Fibroblast of skin of back (primary cell): ENCODE results near the gene NDST4. TPM values are rescaled to one million over a fixed set of nuclear protein-coding genes. Genes with fewer than 3 reads are reported as not detected.
A peak's percentile ranks its signal among the peaks of the same experiment; 100 is the strongest.

Experiments
- DNase-seq: peaks from one replicate; pipeline ENCODE4 v3.0.0-alpha.2; 2013
- polyA plus RNA-seq, 2 experiments: library from polyadenylated mRNA; unstranded; fragments of 120-200 nt; gene quantifications; one replicate each; pipeline ENCODE4 v1.2.1, GENCODE V29; 2013; ENCODE audit not compliant: insufficient read length in 2 of 2

The NDST4 gene
- polyA plus RNA-seq (2013, experiment 1 of 2; ENCODE audit: insufficient read length): not detected
- polyA plus RNA-seq (2013, experiment 2 of 2; ENCODE audit: insufficient read length): not detected

DNA sequence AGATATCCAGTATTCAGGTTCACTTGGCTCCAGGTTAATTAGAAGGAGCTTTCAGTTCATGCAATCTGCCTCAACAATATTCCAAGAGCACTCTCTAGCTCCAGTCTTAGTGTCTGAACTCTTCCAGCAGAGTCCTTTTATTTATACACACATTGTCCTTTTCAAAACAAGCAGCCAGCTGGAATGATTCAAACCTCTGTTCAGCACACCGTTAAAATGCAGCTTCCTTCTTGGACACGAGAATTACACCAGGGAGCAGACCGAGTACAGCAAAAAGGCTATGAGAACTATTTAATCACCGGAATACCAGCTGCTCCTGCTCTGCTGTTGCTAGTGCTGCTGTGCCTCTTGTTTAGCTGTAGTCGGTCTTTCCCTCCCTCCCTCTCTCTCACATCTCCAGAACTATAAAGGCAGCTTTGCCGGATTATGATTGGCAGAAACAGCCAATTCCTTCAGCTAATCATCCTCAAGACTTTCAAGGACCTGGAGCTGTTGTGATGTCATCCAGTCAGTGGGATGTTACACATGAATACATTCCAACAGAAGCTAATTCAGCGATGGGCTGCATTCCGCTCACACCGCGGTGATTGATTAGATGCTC is at the start of gene NDST4:
TSS of gene NDST4 (minus strand) at position 115 of the 601 bp plus-strand sequence. CDS start 36,584 bp downstream, outside the sequence.
- peak; percentile 39 for DNase-seq

- peak; percentile 66 for DNase-seq
Observed at GRCh38 chr4:115159141-115159540, 45.7 kb upstream of the NDST4 start.

DNA sequence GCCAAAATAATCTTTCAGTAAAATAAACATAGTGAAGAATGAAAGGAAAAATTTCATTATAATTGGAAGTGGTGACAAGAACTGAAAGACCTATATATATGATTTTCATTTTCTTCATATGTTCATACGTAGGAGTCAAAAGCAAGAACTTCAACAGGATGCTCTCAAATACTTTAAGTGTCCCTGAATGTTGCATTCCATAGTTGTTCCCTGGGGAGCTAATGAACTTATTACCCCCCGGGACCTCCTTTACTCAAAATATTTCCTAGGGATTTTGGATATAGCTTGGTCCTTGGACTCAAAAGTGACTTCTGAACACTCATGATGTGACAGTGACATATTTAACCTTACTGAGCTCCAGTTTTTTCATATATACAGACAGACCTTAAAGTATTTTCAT is 44.9 kb upstream of the NDST4 start:
- DNase-seq: peak; percentile 62

DNA sequence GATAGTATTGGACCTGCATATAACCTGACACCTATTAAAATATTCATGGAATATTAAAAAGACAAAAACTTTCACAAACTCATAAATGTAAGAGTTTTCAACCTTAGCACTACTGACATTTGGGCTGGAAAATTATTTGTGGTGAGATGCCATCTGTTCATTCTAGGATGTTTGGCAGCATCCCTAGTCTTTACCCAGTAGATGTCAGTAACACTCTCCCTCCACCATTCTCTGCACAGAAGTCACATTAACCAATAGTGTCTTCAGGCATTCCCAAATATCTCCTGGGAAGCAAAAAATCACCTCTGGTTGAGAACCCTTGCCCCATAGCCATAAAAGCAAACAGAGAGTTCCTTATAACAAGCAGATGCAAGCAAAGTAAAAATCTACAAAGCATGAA is 41.4 kb upstream of the NDST4 start:
- DNase-seq: peak; percentile 23

- DNase-seq: no peak
Observed at GRCh38 chr4:115152965-115153364, 39.5 kb upstream of the NDST4 start.

GRCh38 chr4:115152081-115152480 is 38.7 kb upstream of the NDST4 start:
- DNase-seq: no peak

GRCh38 chr4:115149106-115149505 is 35.7 kb upstream of the NDST4 start:
- no peak for DNase-seq

- no peak for DNase-seq
Observed at GRCh38 chr4:115145393-115146160, 32.2 kb upstream of the NDST4 start.

DNA sequence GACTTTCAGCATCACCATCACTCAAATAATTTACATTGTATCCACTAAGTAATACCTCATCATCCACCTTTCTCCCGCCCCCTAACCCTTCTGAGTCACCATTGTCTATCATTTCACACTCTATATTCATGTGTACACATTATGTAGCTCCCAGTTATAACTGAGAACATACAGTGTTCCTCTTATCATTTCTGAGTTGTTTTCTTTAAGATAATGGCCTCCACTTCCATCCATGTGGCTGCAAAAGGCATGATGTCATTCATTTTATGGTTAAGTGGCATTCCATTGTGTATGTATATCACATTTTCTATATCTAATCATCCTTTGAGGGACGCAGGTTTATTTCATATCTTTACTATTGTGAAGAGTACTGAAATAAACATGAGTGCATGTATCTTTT is 14.6 kb upstream of the NDST4 start:
- DNase-seq: peak; percentile 55

DNA sequence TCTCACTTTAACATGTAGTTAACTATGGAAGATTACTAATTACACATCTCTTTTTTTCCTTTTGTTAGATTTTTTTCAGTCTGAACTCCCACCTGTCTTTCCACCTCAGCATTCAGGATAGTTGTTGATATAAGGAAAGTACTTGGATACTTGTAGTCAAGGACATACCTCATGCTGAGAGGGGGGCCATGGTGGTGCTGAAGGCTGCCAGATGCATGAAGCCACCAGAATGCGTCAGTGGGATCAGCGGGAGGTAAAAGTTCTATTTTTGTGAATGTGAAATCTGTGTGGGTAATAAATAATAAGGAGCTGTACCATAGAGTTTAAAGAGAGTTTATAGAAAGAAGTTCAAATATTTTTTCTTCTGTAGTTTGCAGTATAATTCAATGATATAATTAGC is 13.1 kb upstream of the NDST4 start:
- peak; percentile 37 for DNase-seq

GRCh38 chr4:115121351-115122043 is 8.1 kb upstream of the NDST4 start:
- DNase-seq: no peak

GRCh38 chr4:115119804-115120352 is 6.5 kb upstream of the NDST4 start:
- DNase-seq: peak; percentile 11

DNA sequence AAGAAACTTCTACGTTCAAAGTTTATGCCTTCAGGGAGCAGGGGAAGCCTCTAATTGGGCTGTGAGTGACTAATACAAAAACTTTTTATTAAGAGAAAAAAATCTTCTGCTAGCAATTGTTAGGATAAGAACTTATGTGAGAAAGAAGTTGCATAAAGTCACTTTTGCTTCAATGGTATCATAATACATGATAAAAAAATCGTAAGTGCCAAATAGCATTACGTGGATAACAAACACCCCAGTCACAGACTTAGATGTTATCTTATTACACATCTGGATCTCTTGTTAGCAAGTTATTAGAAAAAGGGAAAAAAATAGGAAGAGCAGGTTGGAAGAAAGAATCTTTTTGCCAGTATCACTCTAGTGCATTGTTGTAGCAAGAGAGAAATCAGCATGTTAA is 4.2 kb upstream of the NDST4 start:
- DNase-seq: no peak

- peak; percentile 1 for DNase-seq
Observed at GRCh38 chr4:115110191-115111181, 2.9 kb downstream of the NDST4 start.

- no peak for DNase-seq
Observed at GRCh38 chr4:115108850-115109249, 4.6 kb downstream of the NDST4 start.

DNA sequence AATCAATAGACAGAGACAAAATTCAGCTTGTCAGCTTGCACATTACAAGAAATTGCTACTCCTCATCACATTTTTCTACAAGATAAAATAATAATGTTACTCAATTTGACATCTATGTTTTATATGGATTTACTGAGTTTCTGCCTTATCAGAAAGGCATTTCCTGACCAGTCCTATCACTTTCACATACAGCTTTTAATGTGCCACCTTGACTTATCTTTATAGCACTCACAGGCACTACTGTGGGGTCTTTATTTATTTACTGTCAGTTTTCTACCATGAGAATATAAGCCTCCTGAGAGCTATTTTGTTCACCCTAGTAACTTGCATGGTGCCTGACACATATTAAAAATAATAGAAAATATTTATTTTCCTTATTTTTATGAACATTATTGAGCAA is 6.0 kb downstream of the NDST4 start:
- DNase-seq: no peak

DNA sequence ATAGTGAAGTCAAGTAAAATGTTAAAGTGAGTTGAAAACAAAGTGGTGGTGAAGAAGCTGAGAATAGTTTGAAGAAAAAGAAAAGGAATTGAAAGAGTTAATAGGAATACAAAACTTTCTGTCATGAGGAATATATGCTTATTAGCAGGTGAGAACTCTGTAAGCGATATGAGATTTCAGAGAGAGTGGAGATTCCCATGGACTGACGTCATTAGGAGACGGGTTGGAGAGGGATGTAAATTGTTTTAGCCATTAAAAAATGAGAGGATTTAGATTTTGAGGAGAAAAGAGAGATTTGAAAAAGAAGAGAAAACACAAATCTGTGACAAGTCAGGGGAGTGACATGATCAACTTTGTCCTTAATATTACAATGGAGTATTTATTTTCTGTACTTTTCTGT is 11.7 kb downstream of the NDST4 start:
- no peak for DNase-seq

DNA sequence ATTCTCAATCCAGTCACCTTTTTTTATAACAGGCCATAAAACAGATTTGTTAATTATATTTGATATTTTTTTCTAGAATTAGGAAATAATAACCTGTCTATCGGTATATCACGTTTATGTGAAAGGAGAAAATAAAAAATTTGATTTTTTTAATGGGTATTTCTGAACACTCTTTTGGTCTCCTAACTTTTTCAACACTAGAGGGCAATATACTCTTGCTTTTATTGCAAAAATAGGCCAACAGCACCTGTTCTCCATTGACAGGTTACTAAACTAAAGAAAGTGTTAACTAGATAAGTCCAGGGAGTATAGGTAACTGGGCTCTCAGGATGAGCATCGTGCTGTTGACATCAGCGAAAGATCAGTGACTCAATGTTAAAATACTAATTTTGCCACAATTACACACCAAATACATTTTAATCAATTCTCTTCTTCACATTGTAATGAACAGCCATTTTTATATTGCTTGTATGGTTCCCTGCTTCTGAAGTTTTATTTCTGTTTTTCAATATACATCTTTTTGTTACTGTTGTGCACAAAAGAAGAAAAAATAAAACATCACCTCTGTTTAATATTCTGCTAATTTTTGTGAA is 22.8 kb downstream of the NDST4 start:
- peak; percentile 18 for DNase-seq

DNA sequence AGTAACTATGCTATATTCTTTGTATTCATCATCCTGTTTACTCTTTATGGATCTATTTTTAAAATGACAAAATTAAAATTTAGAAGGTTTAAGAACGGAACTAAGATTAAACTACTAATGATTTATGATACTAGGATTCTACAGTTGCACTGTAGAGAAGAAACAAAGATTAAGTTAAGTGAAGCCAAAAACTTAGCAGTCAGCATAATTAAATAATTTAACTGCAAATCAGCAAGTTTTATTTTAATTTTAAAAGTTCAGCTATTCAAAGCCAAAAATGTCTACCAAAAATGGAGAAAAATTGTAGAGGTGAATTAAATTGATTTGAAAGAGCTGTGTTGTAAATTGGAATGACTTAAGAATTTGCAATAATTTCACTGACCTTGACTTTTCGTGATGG is 30.8 kb downstream of the NDST4 start:
- no peak for DNase-seq

DNA sequence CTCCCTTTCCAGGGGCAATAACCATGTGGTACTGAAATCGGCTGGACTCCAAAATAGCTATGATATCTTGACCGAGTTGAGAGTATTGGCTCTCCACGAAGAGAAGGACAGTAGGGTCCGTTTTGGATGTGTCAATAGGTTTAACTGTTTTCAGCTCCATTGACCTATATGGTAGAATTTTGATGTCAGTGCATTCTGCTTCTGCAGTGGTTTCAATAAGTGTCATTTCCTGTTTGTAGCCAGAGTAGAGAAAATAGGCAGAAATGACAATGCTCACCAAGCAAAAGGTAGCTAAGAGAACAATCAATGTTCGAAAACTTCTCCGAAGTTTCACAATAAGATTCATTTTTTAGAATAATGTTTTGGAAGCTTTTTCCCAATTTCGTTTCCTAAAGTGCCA is 36.7 kb downstream of the NDST4 start:
- no peak for DNase-seq

DNA sequence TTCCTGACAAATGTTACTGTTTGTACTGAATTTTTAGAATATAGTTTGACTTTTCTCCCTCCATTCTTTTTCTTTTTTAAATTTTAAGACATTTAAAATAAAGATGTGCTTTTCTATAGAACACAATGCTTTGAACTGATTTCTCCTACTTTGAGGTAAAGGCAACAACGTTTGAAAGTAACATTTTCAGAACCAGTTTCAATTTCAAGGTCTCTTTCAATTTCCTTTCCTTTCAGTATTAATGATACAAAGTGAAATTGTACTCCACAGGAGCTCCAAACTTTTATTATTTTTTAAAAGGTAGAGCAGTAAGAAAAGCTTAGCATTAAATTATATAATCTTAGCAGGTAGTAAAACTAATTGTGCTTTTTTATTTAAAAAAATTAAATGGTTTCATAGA is 54.9 kb downstream of the NDST4 start:
- DNase-seq: no peak

- no peak for DNase-seq
Observed at GRCh38 chr4:115054836-115055235, 58.6 kb downstream of the NDST4 start.
